B cell (primary cell): Measurements from ENCODE around the gene SETBP1. TPM values are rescaled to one million over a fixed set of nuclear protein-coding genes. Genes with fewer than 3 reads are reported as not detected.

Experiments used
- ATAC-seq: fragments of 200-7000 bp; cut with Tn5 transposase; one replicate; pipeline ENCODE4 v1.10.0; 2021; ENCODE audit warnings: low read depth, mild to moderate bottlenecking, moderate number of reproducible peaks, moderate library complexity
- CTCF ChIA-PET: fragments of 350-600 bp; sonication (Branson Sonifier 250); formaldehyde crosslinking; loops from one replicate; lab custom pipeline; 2021; ENCODE audit warnings: antibody characterized with exemption, inconsistent platforms; lab: Charles Lee
- POLR2A ChIA-PET: fragments of 350-600 bp; sonication (Branson Sonifier 250); formaldehyde crosslinking; loops from one replicate; lab custom pipeline; 2021; ENCODE audit warnings: antibody characterized with exemption; lab: Charles Lee
- DNase-seq: peaks from one replicate; pipeline ENCODE4 v3.0.0; 2013
- H2AFZ ChIP-seq: 2 replicates; pipeline ENCODE4 v1.6.1; 2012; ENCODE audit warnings: mild to moderate bottlenecking, low read depth, low read length; ENCODE audit not compliant: insufficient read depth, poor library complexity, severe bottlenecking
- H3K27ac ChIP-seq, 2 donors: 1 replicate in 1 of 2; 2 replicates in 1 of 2; pipeline ENCODE4 v1.5.1; 2012 to 2013; ENCODE audit warnings: low read length in 2 of 2, mild to moderate bottlenecking in 2 of 2, moderate library complexity in 1 of 2
- H3K27me3 ChIP-seq, 4 experiments: fragments of 200-600 bp in 1 of 4; sonication (generic) in 1 of 4; replicated peaks in 1 of 4; 1 replicate in 2 of 4; 2 replicates in 2 of 4; pipeline versions ENCODE4 v1.6.1 to v1.7.0; 2013 to 2016; ENCODE audit warnings: low read length in 3 of 4, mild to moderate bottlenecking in 2 of 4, mixed read lengths in 1 of 4, moderate library complexity in 1 of 4; ENCODE audit not compliant: insufficient read depth in 4 of 4, control insufficient read depth in 3 of 4; ENCODE audit errors: control extremely low read depth in 1 of 4
- H3K36me3 ChIP-seq, 2 experiments: replicated peaks in 1 of 2; 1 replicate in 1 of 2; 2 replicates in 1 of 2; pipeline versions ENCODE4 v1.6.1 to v1.7.1; 2013; ENCODE audit warnings: low read length in 1 of 2; ENCODE audit not compliant: insufficient read depth in 2 of 2, control insufficient read depth in 1 of 2; ENCODE audit errors: control extremely low read depth in 1 of 2, extremely low read depth in 1 of 2
- H3K4me1 ChIP-seq, 2 donors: fragments of 200-600 bp in 1 of 2; sonication (generic) in 1 of 2; 1 replicate in 1 of 2; 2 replicates in 1 of 2; pipeline versions ENCODE4 v1.5.1 to v1.6.1; 2013 to 2017; ENCODE audit warnings: low read length in 2 of 2; ENCODE audit not compliant: control insufficient read depth in 2 of 2, insufficient read depth in 2 of 2
- H3K4me2 ChIP-seq: replicated peaks from 2 replicates; pipeline ENCODE3; 2012; ENCODE audit warnings: mild to moderate bottlenecking, low read depth, low read length; ENCODE audit not compliant: poor library complexity, severe bottlenecking
- H3K4me3 ChIP-seq, 5 experiments: fragments of 200-600 bp in 1 of 5; sonication (generic) in 1 of 5; 1 replicate in 3 of 5; 2 replicates in 2 of 5; pipeline versions ENCODE4 v1.5.1 to v1.7.0; 2011 to 2016; ENCODE audit warnings: low read length in 4 of 5, mild to moderate bottlenecking in 4 of 5, low read depth in 2 of 5, control low read depth in 1 of 5, moderate library complexity in 1 of 5; ENCODE audit not compliant: insufficient read depth in 1 of 5; ENCODE audit errors: control extremely low read depth in 1 of 5, extremely low read depth in 1 of 5
- H3K79me2 ChIP-seq: fragments of 200-600 bp; sonication (generic); one replicate; pipeline ENCODE4 v1.6.0; 2016; ENCODE audit warnings: low read length; ENCODE audit not compliant: control insufficient read depth, insufficient read depth
- H3K9ac ChIP-seq: fragments of 200-600 bp; sonication (generic); 2 replicates; pipeline ENCODE4 v1.6.1; 2017; ENCODE audit warnings: mild to moderate bottlenecking, low read length, moderate library complexity
- H3K9me3 ChIP-seq, 3 donors: one replicate each; pipeline versions ENCODE4 v1.6.1 to v1.7.1; 2013; ENCODE audit warnings: low read length in 2 of 3; ENCODE audit not compliant: control insufficient read depth in 2 of 3, insufficient read depth in 1 of 3; ENCODE audit errors: control extremely low read depth in 1 of 3
- H4K20me1 ChIP-seq: 2 replicates; pipeline ENCODE4 v1.6.0; 2012; ENCODE audit warnings: mild to moderate bottlenecking, low read length; ENCODE audit not compliant: insufficient read depth, control insufficient read depth, poor library complexity, severe bottlenecking
- H3K27ac Mint-ChIP-seq: one replicate; pipeline ENCODE4 v1.8.0; 2021; ENCODE audit warnings: mixed read lengths
- H3K27me3 Mint-ChIP-seq: one replicate; pipeline ENCODE4 v1.8.0; 2021; ENCODE audit warnings: mixed read lengths
- H3K4me1 Mint-ChIP-seq: one replicate; pipeline ENCODE4 v1.8.0; 2021; ENCODE audit warnings: mixed read lengths
- H3K4me3 Mint-ChIP-seq: one replicate; pipeline ENCODE4 v1.8.0; 2021; ENCODE audit warnings: mixed read lengths
- H3K9me3 Mint-ChIP-seq: one replicate; pipeline ENCODE4 v1.8.0; 2022; ENCODE audit warnings: mixed read lengths; ENCODE audit not compliant: insufficient read depth
- CTCF ChIP-seq: fragments of 200-600 bp; IDR thresholded peaks from one replicate; pipeline ENCODE4 v1.8.0; 2022; ENCODE audit warnings: antibody characterized with exemption, mild to moderate bottlenecking
- EZH2 ChIP-seq: IDR thresholded peaks from 2 replicates; pipeline ENCODE4 v1.6.1; 2012; ENCODE audit warnings: borderline replicate concordance, low read depth, mild to moderate bottlenecking, moderate library complexity, low read length; ENCODE audit not compliant: insufficient read depth, poor library complexity, severe bottlenecking
- WGBS: methylation state at CpG from one replicate; pipeline ENCODE4 v1.1.5; 2013; ENCODE audit warnings: missing lambda C conversion rate; ENCODE audit not compliant: insufficient coverage; 5-methylcytosine and 5-hydroxymethylcytosine counted together
- intact Hi-C: fragments of 100-400 bp; cut with micrococcal nuclease; formaldehyde crosslinking; loops from one replicate; pipeline ENCODE4 v1.10.0; 2022
- polyA plus RNA-seq: library from polyadenylated mRNA; depleted of rRNA; stranded (reverse); fragments of >200 nt; gene quantifications from 2 replicates; pipeline ENCODE4 v1.2.3, GENCODE V29; 2012
- total RNA-seq, 2 donors: library from RNA; stranded (reverse); fragments of 120-200 nt in 1 of 2; gene quantifications; 1 replicate in 1 of 2; 2 replicates in 1 of 2; pipeline versions ENCODE4 v1.2.3 to v1.2.4, GENCODE V29; 2013 to 2022

SETBP1 gene
- total and polyA plus RNA-seq, 2 donors (not counting 1 experiment from before 2014, with no cell fraction given), result 15.1 to 129 TPM

GRCh38 chr18:44957025-44957424 lies 276.3 kb downstream of the SETBP1 start:
- no peak overlapping the region for H3K4me3 Mint-ChIP-seq
- Histone ChIP-seq H3K4me2 (no peak overlapping the region), H3K9ac (no peak overlapping the region), H3K79me2 (peaks cover 27% of the 10 kb centered on the region), H3K27me3 (no peaks in the 10 kb centered on the region), H3K4me1 (no peaks in the 10 kb centered on the region), H3K36me3 (peaks cover 0 to 80% of the 10 kb centered on the region in 2 experiments), H3K27ac (no peak overlapping the region), H2AFZ (no peak overlapping the region), H4K20me1 (peaks cover 5% of the 10 kb centered on the region), H3K9me3 (no peaks in the 10 kb centered on the region), H3K4me3 (no peak overlapping the region)
- ChIA-PET POLR2A (no interaction called here), CTCF (no interaction called here)
- H3K4me1 Mint-ChIP-seq, result peaks cover 9% of the 10 kb centered on the region
- intact Hi-C loops, result no loop called here
- TF ChIP-seq CTCF (no peak), EZH2 (no peak)
- no peak for ATAC-seq
- no peaks in the 10 kb centered on the region for H3K27me3 Mint-ChIP-seq
- no peaks in the 10 kb centered on the region for H3K9me3 Mint-ChIP-seq
- H3K27ac Mint-ChIP-seq, result no peak overlapping the region
- no peak for DNase-seq
- no CpG with 5 or more reads among the region's 1 CpG for WGBS

GRCh38 chr18:44957461-44957860 lies 276.8 kb downstream of the SETBP1 start:
- TF ChIP-seq CTCF, result no peak
- TF ChIP-seq EZH2, result no peak
- no peaks in the 10 kb centered on the region for H3K9me3 Mint-ChIP-seq
- Histone ChIP-seq H4K20me1 (peaks cover 5% of the 10 kb centered on the region), H3K4me1 (no peaks in the 10 kb centered on the region), H3K9me3 (no peaks in the 10 kb centered on the region), H3K4me3 (no peak overlapping the region), H2AFZ (no peak overlapping the region), H3K27me3 (no peaks in the 10 kb centered on the region), H3K27ac (no peak overlapping the region), H3K79me2 (peaks cover 26% of the 10 kb centered on the region), H3K9ac (no peak overlapping the region), H3K4me2 (no peak overlapping the region), H3K36me3 (peaks cover 0 to 80% of the 10 kb centered on the region in 2 experiments)
- no peak for ATAC-seq
- peaks cover 14% of the 10 kb centered on the region for H3K4me1 Mint-ChIP-seq
- no peaks in the 10 kb centered on the region for H3K27me3 Mint-ChIP-seq
- CTCF ChIA-PET, result interaction anchor here (2.0 kb wide), 1 partner anchor 9 kb away, joined by 5 read pairs; no protein-coding TSS in a partner anchor
- no peak overlapping the region for H3K27ac Mint-ChIP-seq
- DNase-seq, result no peak
- no peak overlapping the region for H3K4me3 Mint-ChIP-seq
- no CpG with 5 or more reads among the region's 2 CpGs for WGBS
- POLR2A ChIA-PET, result no interaction called here
- intact Hi-C loops, result no loop called here
